Adipocyte (in vitro differentiated cells): Measurements from ENCODE around the gene SPCS2.
"Not testable (repeated sequence)": the region's sequence is repeated elsewhere in the genome, so short reads cannot be mapped to it uniquely, and the experiment has no call there.

Experiments
- DNase-seq: peaks from one replicate; pipeline ENCODE4 v3.0.0-alpha.2; 2015; ENCODE audit warnings: low read depth
- H3K27me3 ChIP-seq: replicated peaks from 2 replicates; pipeline ENCODE4 v1.7.0; 2013; ENCODE audit warnings: mild to moderate bottlenecking, low read length, moderate library complexity; ENCODE audit not compliant: control insufficient read depth, insufficient read depth
- H3K36me3 ChIP-seq: 2 replicates; pipeline ENCODE4 v1.7.0; 2013; ENCODE audit warnings: low read length, mild to moderate bottlenecking, moderate library complexity; ENCODE audit not compliant: control insufficient read depth, insufficient read depth, severe bottlenecking
- H3K4me1 ChIP-seq: 2 replicates; pipeline ENCODE4 v1.7.0; 2013; ENCODE audit warnings: mild to moderate bottlenecking, low read length, moderate library complexity; ENCODE audit not compliant: control insufficient read depth, insufficient read depth
- H3K4me3 ChIP-seq: 2 replicates; pipeline ENCODE4 v1.7.0; 2013; ENCODE audit warnings: mild to moderate bottlenecking, low read length, moderate library complexity
- H3K9ac ChIP-seq: 2 replicates; pipeline ENCODE4 v1.7.0; 2013; ENCODE audit warnings: mild to moderate bottlenecking, low read length, moderate library complexity
- H3K9me3 ChIP-seq: 2 replicates; pipeline ENCODE4 v1.7.0; 2013; ENCODE audit warnings: mild to moderate bottlenecking, low read length, moderate library complexity; ENCODE audit not compliant: control insufficient read depth

Gene SPCS2

GRCh38 chr11:75002516-75002915 is 53.5 kb downstream of the SPCS2 start:
- Histone ChIP-seq H3K4me3 (no peak overlapping the region), H3K27me3 (no peaks in the 10 kb centered on the region), H3K9me3 (no peaks in the 10 kb centered on the region), H3K9ac (no peak overlapping the region), H3K36me3 (peaks cover 21% of the 10 kb centered on the region), H3K4me1 (peaks cover 10% of the 10 kb centered on the region)
- DNase-seq = no peak

GRCh38 chr11:75004215-75004614 is 55.1 kb downstream of the SPCS2 start:
- H3K9me3 ChIP-seq = no peaks in the 10 kb centered on the region
- H3K27me3 ChIP-seq = no peaks in the 10 kb centered on the region
- DNase-seq = no peak
- no peak overlapping the region for H3K4me3 ChIP-seq
- H3K9ac ChIP-seq = no peak overlapping the region
- H3K36me3 ChIP-seq = peaks cover 21% of the 10 kb centered on the region
- H3K4me1 ChIP-seq = no peaks in the 10 kb centered on the region

GRCh38 chr11:75011357-75011756 is 62.3 kb downstream of the SPCS2 start:
- peaks cover 18% of the 10 kb centered on the region for H3K36me3 ChIP-seq
- H3K27me3 ChIP-seq = no peaks in the 10 kb centered on the region
- H3K9ac ChIP-seq = no peak overlapping the region
- peaks cover 17% of the 10 kb centered on the region for H3K4me1 ChIP-seq
- H3K9me3 ChIP-seq = no peaks in the 10 kb centered on the region
- no peak overlapping the region for H3K4me3 ChIP-seq
- DNase-seq = no peak

GRCh38 chr11:75011872-75012271 is 62.8 kb downstream of the SPCS2 start:
- Histone ChIP-seq H3K9ac (no peak overlapping the region), H3K27me3 (no peaks in the 10 kb centered on the region), H3K36me3 (peaks cover 12% of the 10 kb centered on the region), H3K4me1 (peaks cover 17% of the 10 kb centered on the region), H3K4me3 (no peak overlapping the region), H3K9me3 (no peaks in the 10 kb centered on the region)
- no peak for DNase-seq

- no peaks in the 10 kb centered on the region for H3K27me3 ChIP-seq
- H3K4me1 ChIP-seq = peaks cover 17% of the 10 kb centered on the region
- H3K36me3 ChIP-seq = peaks cover 7% of the 10 kb centered on the region
- no peak overlapping the region for H3K4me3 ChIP-seq
- no peak overlapping the region for H3K9ac ChIP-seq
- H3K9me3 ChIP-seq = no peaks in the 10 kb centered on the region
- no peak for DNase-seq
These were observed 64.0 kb downstream of the SPCS2 start for GRCh38 chr11:75013051-75013450.

GRCh38 chr11:75014129-75014528 is 65.1 kb downstream of the SPCS2 start:
- Histone ChIP-seq H3K4me3 (no peak overlapping the region), H3K4me1 (peaks cover 17% of the 10 kb centered on the region), H3K9me3 (no peaks in the 10 kb centered on the region), H3K27me3 (no peaks in the 10 kb centered on the region), H3K9ac (no peak overlapping the region), H3K36me3 (peaks cover 7% of the 10 kb centered on the region)
- peak; percentile 34 for DNase-seq

- H3K9ac ChIP-seq, H3K36me3 ChIP-seq, H3K9me3 ChIP-seq, DNase-seq, H3K4me3 ChIP-seq, H3K27me3 ChIP-seq, H3K4me1 ChIP-seq: not testable (repeated sequence)
These were observed 70.1 kb downstream of the SPCS2 start for GRCh38 chr11:75019200-75019599.

GRCh38 chr11:75020328-75020727 is 71.3 kb downstream of the SPCS2 start:
- not testable (repeated sequence) for H3K4me3 ChIP-seq, H3K9me3 ChIP-seq, H3K9ac ChIP-seq, DNase-seq, H3K27me3 ChIP-seq, H3K36me3 ChIP-seq
- peaks cover 11% of the 10 kb centered on the region for H3K4me1 ChIP-seq

GRCh38 chr11:75022296-75022695 is 73.2 kb downstream of the SPCS2 start:
- DNase-seq = no peak
- Histone ChIP-seq H3K27me3 (peaks cover 3% of the 10 kb centered on the region), H3K9me3 (no peaks in the 10 kb centered on the region), H3K36me3 (no peaks in the 10 kb centered on the region), H3K4me3 (no peak overlapping the region), H3K4me1 (peaks cover 11% of the 10 kb centered on the region), H3K9ac (no peak overlapping the region)

- DNase-seq = peak; percentile 86
- H3K4me3 ChIP-seq = no peak overlapping the region
- no peaks in the 10 kb centered on the region for H3K9me3 ChIP-seq
- H3K4me1 ChIP-seq = peaks cover 11% of the 10 kb centered on the region
- peak overlapping the region; percentile 18 for H3K9ac ChIP-seq
- H3K27me3 ChIP-seq = peaks cover 3% of the 10 kb centered on the region
- H3K36me3 ChIP-seq = no peaks in the 10 kb centered on the region
These were observed 73.8 kb downstream of the SPCS2 start for GRCh38 chr11:75022759-75023396.

- peaks cover 3% of the 10 kb centered on the region for H3K27me3 ChIP-seq
- no peaks in the 10 kb centered on the region for H3K36me3 ChIP-seq
- H3K9me3 ChIP-seq = no peaks in the 10 kb centered on the region
- peaks cover 14% of the 10 kb centered on the region for H3K4me1 ChIP-seq
- H3K4me3 ChIP-seq = no peak overlapping the region
- no peak for DNase-seq
- H3K9ac ChIP-seq = peak overlapping the region; percentile 18
These were observed 74.5 kb downstream of the SPCS2 start for GRCh38 chr11:75023446-75024067.

- H3K36me3 ChIP-seq = no peaks in the 10 kb centered on the region
- no peak overlapping the region for H3K9ac ChIP-seq
- no peak overlapping the region for H3K4me3 ChIP-seq
- no peak for DNase-seq
- no peaks in the 10 kb centered on the region for H3K9me3 ChIP-seq
- peaks cover 14% of the 10 kb centered on the region for H3K4me1 ChIP-seq
- H3K27me3 ChIP-seq = peaks cover 3% of the 10 kb centered on the region
These were observed 75.0 kb downstream of the SPCS2 start for GRCh38 chr11:75024068-75024449.
